Panc1 (cell line): ENCODE data around the gene CDK17. TPM values are rescaled to one million over a fixed set of nuclear protein-coding genes. Genes with fewer than 3 reads are reported as not detected.

Experiments
- ATAC-seq: fragments of 200-7000 bp; cut with Tn5 transposase; 2 replicates; pipeline ENCODE4 v1.9.1; 2020; ENCODE audit warnings: mild to moderate bottlenecking, moderate library complexity
- BruUV-seq: library from RNA; stranded (reverse); fragments of 400-500 nt; replicated peaks from 2 replicates; lab custom pipeline; 2021; lab: Mats Ljungman, UMichigan
- CTCF ChIA-PET: fragments of 300-600 bp; sonication (Branson Sonifier 250); formaldehyde crosslinking; loops from one replicate; lab custom pipeline; 2022; ENCODE audit warnings: antibody characterized with exemption; lab: Charles Lee
- POLR2A ChIA-PET: fragments of 300-600 bp; sonication (Branson Sonifier 250); formaldehyde crosslinking; loops from one replicate; lab custom pipeline; 2022; ENCODE audit warnings: antibody characterized with exemption; lab: Charles Lee
- DNase-seq: peaks from one replicate; pipeline ENCODE4 v3.0.0-alpha.2; 2010; ENCODE audit warnings: low read depth, low spot score
- H3K27ac ChIP-seq: 2 replicates; pipeline ENCODE4 v1.5.1; 2011; ENCODE audit warnings: mild to moderate bottlenecking, low read length, inconsistent platforms
- H3K27me3 ChIP-seq: fragments of 200-500 bp; sonication (Bioruptor generic); 2 replicates; pipeline ENCODE4 v1.6.0; 2014; ENCODE audit warnings: low read length, inconsistent platforms; ENCODE audit not compliant: control insufficient read depth, insufficient read depth
- H3K36me3 ChIP-seq: fragments of 200-500 bp; sonication (Bioruptor generic); 2 replicates; pipeline ENCODE4 v1.5.1; 2014; ENCODE audit warnings: inconsistent platforms, mild to moderate bottlenecking, low read length, moderate library complexity; ENCODE audit not compliant: control insufficient read depth, insufficient read depth
- H3K4me1 ChIP-seq: 2 replicates; pipeline ENCODE4 v1.5.1; 2011; ENCODE audit warnings: inconsistent platforms, mild to moderate bottlenecking, low read length, moderate library complexity; ENCODE audit not compliant: control insufficient read depth, insufficient read depth
- H3K4me3 ChIP-seq, 2 experiments: 2 replicates each; pipeline ENCODE4 v1.5.1; 2011 to 2012; ENCODE audit warnings: low read depth in 2 of 2, low read length in 2 of 2, mild to moderate bottlenecking in 2 of 2, inconsistent platforms in 1 of 2, moderate library complexity in 1 of 2
- H3K9me3 ChIP-seq: fragments of 200-500 bp; sonication (Bioruptor generic); 2 replicates; pipeline ENCODE4 v1.5.1; 2014; ENCODE audit warnings: low read depth, mild to moderate bottlenecking, inconsistent platforms, low read length, moderate library complexity; ENCODE audit not compliant: control insufficient read depth, insufficient read depth
- POLR2AphosphoS5 ChIP-seq: IDR thresholded peaks from 2 replicates; pipeline ENCODE4 v1.6.1; 2012; ENCODE audit warnings: mild to moderate bottlenecking, low read depth, low read length, moderate library complexity
- SIN3A ChIP-seq: IDR thresholded peaks from 2 replicates; pipeline ENCODE4 v1.6.1; 2012; ENCODE audit warnings: low read depth, mild to moderate bottlenecking, low read length, moderate library complexity, borderline replicate concordance; ENCODE audit not compliant: insufficient read depth
- TCF7L2 ChIP-seq: IDR thresholded peaks from 2 replicates; pipeline ENCODE4 v1.6.1; 2011; ENCODE audit warnings: mild to moderate bottlenecking, low read depth, low read length, inconsistent platforms
- in situ Hi-C: cut with HindIII; loops from 2 replicates; pipeline ENCODE4 v1.10.0; 2016; ENCODE audit warnings: low sequenced_read_pairs, low pct_unique_long_range_greater_than_20kb
- intact Hi-C: fragments of 100-400 bp; cut with micrococcal nuclease; formaldehyde crosslinking; loops from one replicate; pipeline ENCODE4 v1.10.0; 2022; ENCODE audit not compliant: unreplicated experiment
- total RNA-seq: library from RNA; stranded (reverse); gene quantifications from one replicate; pipeline ENCODE4 v1.2.1, GENCODE V29; 2021; ENCODE audit not compliant: unreplicated experiment
- TF ChIP-seq, protein P1 (sequence below), 2 experiments: IDR thresholded peaks; 2 replicates each; pipeline ENCODE4 v1.6.1; 2011 to 2012; ENCODE audit warnings: low read depth in 2 of 2, control low read depth in 1 of 2, low read length in 1 of 2, mild to moderate bottlenecking in 1 of 2, moderate library complexity in 1 of 2; ENCODE audit not compliant: insufficient read depth in 1 of 2
- TF ChIP-seq, protein P2 (sequence below): fragments of 450-650 bp; IDR thresholded peaks from 2 replicates; pipeline ENCODE4 v1.5.1; 2017; ENCODE audit warnings: mild to moderate bottlenecking

The CDK17 gene
- total RNA-seq, 1 experiment from 2014 or later, result 23.2 TPM

DNA sequence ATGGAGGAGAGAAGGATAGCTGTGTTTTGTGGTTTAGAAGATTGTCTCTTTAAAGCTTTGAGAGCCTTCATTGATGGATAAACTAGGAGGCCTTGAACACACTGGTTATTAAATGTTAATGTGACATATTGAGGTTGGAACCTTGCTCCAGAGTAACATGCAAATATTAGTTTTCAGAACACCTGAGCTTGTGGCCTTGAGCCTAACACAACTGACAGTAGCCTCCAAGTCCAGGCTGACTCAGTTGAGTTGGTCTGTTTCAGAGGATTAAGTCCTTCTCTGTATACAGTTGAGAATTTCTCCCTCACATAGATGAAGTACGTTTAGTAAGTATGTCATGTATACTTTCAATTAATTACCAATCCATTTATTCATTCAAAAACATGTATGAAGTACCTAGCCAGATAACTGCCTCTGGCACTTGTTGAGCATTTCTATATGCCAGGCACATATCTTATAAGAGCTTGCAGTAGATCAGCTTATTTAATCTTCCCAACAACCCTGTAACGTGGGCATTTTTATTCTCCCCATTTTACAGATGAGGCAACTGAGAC, 142.6 kb downstream of the CDK17 start:
- ATAC-seq (no peak), DNase-seq (no peak)
- H3K27ac ChIP-seq, result no peak overlapping the region
- in situ Hi-C loops, result no loop called here
- no peaks in the 10 kb centered on the region for H3K9me3 ChIP-seq
- TF ChIP-seq POLR2AphosphoS5 (no peak; the same call in 1 of the 2 replicates), TCF7L2 (no peak), SIN3A (no peak)
- TF ChIP-seq, protein P1, sequence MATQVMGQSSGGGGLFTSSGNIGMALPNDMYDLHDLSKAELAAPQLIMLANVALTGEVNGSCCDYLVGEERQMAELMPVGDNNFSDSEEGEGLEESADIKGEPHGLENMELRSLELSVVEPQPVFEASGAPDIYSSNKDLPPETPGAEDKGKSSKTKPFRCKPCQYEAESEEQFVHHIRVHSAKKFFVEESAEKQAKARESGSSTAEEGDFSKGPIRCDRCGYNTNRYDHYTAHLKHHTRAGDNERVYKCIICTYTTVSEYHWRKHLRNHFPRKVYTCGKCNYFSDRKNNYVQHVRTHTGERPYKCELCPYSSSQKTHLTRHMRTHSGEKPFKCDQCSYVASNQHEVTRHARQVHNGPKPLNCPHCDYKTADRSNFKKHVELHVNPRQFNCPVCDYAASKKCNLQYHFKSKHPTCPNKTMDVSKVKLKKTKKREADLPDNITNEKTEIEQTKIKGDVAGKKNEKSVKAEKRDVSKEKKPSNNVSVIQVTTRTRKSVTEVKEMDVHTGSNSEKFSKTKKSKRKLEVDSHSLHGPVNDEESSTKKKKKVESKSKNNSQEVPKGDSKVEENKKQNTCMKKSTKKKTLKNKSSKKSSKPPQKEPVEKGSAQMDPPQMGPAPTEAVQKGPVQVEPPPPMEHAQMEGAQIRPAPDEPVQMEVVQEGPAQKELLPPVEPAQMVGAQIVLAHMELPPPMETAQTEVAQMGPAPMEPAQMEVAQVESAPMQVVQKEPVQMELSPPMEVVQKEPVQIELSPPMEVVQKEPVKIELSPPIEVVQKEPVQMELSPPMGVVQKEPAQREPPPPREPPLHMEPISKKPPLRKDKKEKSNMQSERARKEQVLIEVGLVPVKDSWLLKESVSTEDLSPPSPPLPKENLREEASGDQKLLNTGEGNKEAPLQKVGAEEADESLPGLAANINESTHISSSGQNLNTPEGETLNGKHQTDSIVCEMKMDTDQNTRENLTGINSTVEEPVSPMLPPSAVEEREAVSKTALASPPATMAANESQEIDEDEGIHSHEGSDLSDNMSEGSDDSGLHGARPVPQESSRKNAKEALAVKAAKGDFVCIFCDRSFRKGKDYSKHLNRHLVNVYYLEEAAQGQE (IDR thresholded peaks at IDR 0.05; ENCODE audit: insufficient read depth in 1 of 2, low read depth in 2 of 2, low read length in 1 of 2), result no peak
- TF ChIP-seq, protein P2, sequence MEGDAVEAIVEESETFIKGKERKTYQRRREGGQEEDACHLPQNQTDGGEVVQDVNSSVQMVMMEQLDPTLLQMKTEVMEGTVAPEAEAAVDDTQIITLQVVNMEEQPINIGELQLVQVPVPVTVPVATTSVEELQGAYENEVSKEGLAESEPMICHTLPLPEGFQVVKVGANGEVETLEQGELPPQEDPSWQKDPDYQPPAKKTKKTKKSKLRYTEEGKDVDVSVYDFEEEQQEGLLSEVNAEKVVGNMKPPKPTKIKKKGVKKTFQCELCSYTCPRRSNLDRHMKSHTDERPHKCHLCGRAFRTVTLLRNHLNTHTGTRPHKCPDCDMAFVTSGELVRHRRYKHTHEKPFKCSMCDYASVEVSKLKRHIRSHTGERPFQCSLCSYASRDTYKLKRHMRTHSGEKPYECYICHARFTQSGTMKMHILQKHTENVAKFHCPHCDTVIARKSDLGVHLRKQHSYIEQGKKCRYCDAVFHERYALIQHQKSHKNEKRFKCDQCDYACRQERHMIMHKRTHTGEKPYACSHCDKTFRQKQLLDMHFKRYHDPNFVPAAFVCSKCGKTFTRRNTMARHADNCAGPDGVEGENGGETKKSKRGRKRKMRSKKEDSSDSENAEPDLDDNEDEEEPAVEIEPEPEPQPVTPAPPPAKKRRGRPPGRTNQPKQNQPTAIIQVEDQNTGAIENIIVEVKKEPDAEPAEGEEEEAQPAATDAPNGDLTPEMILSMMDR, result no peak
- POLR2A ChIA-PET, result no interaction called here
- no TSS peak for BruUV-seq
- H3K27me3 ChIP-seq, result no peaks in the 10 kb centered on the region
- H3K4me3 ChIP-seq, result no peak overlapping the region
- no peaks in the 10 kb centered on the region for H3K36me3 ChIP-seq
- 0 out of 2 replicates have a peak, but pooled peaks cover 7% of the 10 kb centered on the region for H3K4me1 ChIP-seq
- CTCF ChIA-PET, result interaction anchor here (0.6 kb wide), 1 partner anchor 25 kb away, joined by 3 read pairs; no protein-coding TSS in a partner anchor
- intact Hi-C loops, result no loop called here

DNA sequence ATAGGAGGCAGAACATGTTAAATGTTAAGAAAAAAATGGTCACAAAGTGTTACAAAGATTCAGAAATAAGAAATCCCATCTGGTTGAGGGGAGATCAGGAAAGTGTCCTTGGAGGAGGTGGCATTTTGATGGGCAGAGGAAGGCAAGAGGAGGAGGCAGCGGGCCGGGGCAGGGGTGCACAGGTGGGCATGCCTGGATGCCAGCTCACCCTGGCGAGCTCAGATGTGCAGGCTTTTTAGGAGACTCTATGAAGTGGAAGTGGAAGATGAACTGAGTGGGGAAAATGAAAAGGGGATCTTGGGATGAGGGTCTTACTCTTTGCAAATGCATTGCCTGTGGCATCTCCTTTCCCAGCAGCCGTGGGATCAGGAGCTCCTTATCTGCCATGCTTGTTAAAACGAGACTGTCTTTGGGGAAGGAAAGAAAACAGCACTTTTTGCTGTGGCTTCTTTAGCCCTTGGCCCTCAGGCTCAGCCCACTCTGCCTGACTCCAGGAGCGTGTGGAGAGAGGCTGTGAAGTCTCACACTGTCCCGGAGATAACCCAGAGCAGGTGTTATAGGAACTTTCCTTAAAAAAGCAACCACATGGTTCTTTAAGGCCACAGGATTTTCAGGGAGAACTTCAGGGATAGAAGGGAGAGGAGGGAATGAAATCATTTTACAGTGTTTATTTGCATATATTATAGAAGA, 143.4 kb downstream of the CDK17 start:
- no peak for ATAC-seq
- POLR2A ChIA-PET, result no interaction called here

More for the DNA sequence above, 143.4 kb downstream of the CDK17 start:
- intact Hi-C loops (no loop called here), in situ Hi-C loops (no loop called here)
- Histone ChIP-seq H3K27me3 (no peaks in the 10 kb centered on the region), H3K27ac (no peak overlapping the region), H3K4me3 (no peak overlapping the region), H3K4me1 (0 out of 2 replicates have a peak, but pooled peaks cover 7% of the 10 kb centered on the region), H3K9me3 (no peaks in the 10 kb centered on the region), H3K36me3 (no peaks in the 10 kb centered on the region)
- TF ChIP-seq SIN3A, result no peak
- TF ChIP-seq, protein P2, result no peak
- TF ChIP-seq POLR2AphosphoS5, result no peak
- no peak for TF ChIP-seq TCF7L2
- TF ChIP-seq, protein P1 (IDR thresholded peaks at IDR 0.05; ENCODE audit: insufficient read depth in 1 of 2, low read depth in 2 of 2, low read length in 1 of 2), result no peak
- DNase-seq, result no peak
- BruUV-seq, result no TSS peak
- CTCF ChIA-PET, result no interaction called here
